HepG2 (cell line): ENCODE measurements around the gene STRN4. TPM values are rescaled to one million over a fixed set of nuclear protein-coding genes. Genes with fewer than 3 reads are reported as not detected.

Source experiments
- ATAC-seq: fragments of 200-7000 bp; cut with Tn5 transposase; 3 replicates; pipeline ENCODE4 v1.9.1; 2020; ENCODE audit warnings: mild to moderate bottlenecking, moderate library complexity
- BruUV-seq: library from RNA; stranded (reverse); fragments of 400-500 nt; replicated peaks from 2 replicates; lab custom pipeline; 2021; lab: Mats Ljungman, UMichigan
- CTCF ChIA-PET: fragments of 300-600 bp; formaldehyde crosslinking; extraction: SDS; loops from one replicate; lab custom pipeline; 2021; ENCODE audit warnings: low total read pairs, inconsistent platforms, low intra/inter-chr PET ratio; lab: Yijun Ruan, JAX
- POLR2A ChIA-PET: fragments of 350-600 bp; sonication (Branson Sonifier 250); formaldehyde crosslinking; loops from one replicate; lab custom pipeline; 2020; ENCODE audit warnings: antibody characterized with exemption, inconsistent platforms; lab: Yijun Ruan, JAX
- DNase-seq: peaks from one replicate; pipeline ENCODE4 v3.0.0-alpha.2; 2015; ENCODE audit warnings: low spot score
- FAIRE-seq: peaks from 3 replicates; lab custom pipeline; 2011; peaks lifted over from hg19 to GRCh38; lab: Jason Lieb, UNC
- H2AFZ ChIP-seq: one replicate; pipeline ENCODE4 v1.6.1; 2011; ENCODE audit warnings: low read length, inconsistent platforms
- H3K27ac ChIP-seq: fragments of 300-600 bp; 3 replicates; pipeline ENCODE4 v1.8.0; 2011; ENCODE audit warnings: mixed run types, mild to moderate bottlenecking, mixed read lengths, low read length, inconsistent platforms; ENCODE audit not compliant: insufficient read depth; ENCODE audit errors: extremely low read length
- H3K27me3 ChIP-seq, 2 experiments: fragments of 200-600 bp in 1 of 2; 2 replicates in 1 of 2; 3 replicates in 1 of 2; pipeline versions ENCODE4 v1.6.0 to v1.8.0; 2011; ENCODE audit warnings: low read length in 2 of 2, mild to moderate bottlenecking in 2 of 2, moderate library complexity in 2 of 2, inconsistent platforms in 1 of 2; ENCODE audit not compliant: insufficient read depth in 2 of 2, control insufficient read depth in 1 of 2
- H3K36me3 ChIP-seq, 2 experiments: fragments of 200-600 bp in 1 of 2; replicated peaks in 1 of 2; 2 replicates in 1 of 2; 3 replicates in 1 of 2; pipeline versions ENCODE4 v1.5.1 to v1.8.0; 2011; ENCODE audit warnings: low read length in 2 of 2, inconsistent platforms in 1 of 2; ENCODE audit not compliant: insufficient read depth in 2 of 2, control insufficient read depth in 1 of 2
- H3K4me1 ChIP-seq: 2 replicates; pipeline ENCODE4 v1.5.1; 2012; ENCODE audit warnings: low read length, inconsistent platforms; ENCODE audit not compliant: insufficient read depth
- H3K4me2 ChIP-seq: 2 replicates; pipeline ENCODE4 v1.6.0; 2011; ENCODE audit warnings: low read depth, low read length, inconsistent platforms
- H3K4me3 ChIP-seq, 3 experiments: fragments of 200-600 bp in 1 of 3; sonication (generic), shearing (Covaris generic) in 1 of 3; replicated peaks in 1 of 3; 2 replicates each; pipeline ENCODE4 v1.5.1; 2011 to 2016; ENCODE audit warnings: low read length in 3 of 3, inconsistent platforms in 2 of 3, low read depth in 2 of 3, mild to moderate bottlenecking in 2 of 3, control low read depth in 1 of 3, mixed read lengths in 1 of 3; ENCODE audit not compliant: insufficient read depth in 1 of 3
- H3K79me2 ChIP-seq: one replicate; pipeline ENCODE4 v1.6.1; 2011; ENCODE audit warnings: low read length, inconsistent platforms; ENCODE audit not compliant: insufficient read depth
- H3K9ac ChIP-seq: 2 replicates; pipeline ENCODE4 v1.6.0; 2011; ENCODE audit warnings: mild to moderate bottlenecking, low read depth, low read length, inconsistent platforms; ENCODE audit not compliant: insufficient read depth
- H3K9me3 ChIP-seq: 2 replicates; pipeline ENCODE4 v1.5.1; 2012; ENCODE audit warnings: mild to moderate bottlenecking, low read length
- H4K20me1 ChIP-seq: 2 replicates; pipeline ENCODE4 v1.6.0; 2011; ENCODE audit warnings: inconsistent platforms, mild to moderate bottlenecking, low read length, moderate library complexity; ENCODE audit not compliant: insufficient read depth
- AKNA ChIP-seq: sonication (generic); formaldehyde crosslinking; IDR thresholded peaks from 2 replicates; pipeline ENCODE4 v1.4.0; 2020; ENCODE audit warnings: missing genetic modification reagents, borderline replicate concordance
- DNMT1 ChIP-seq: sonication (generic); formaldehyde crosslinking; IDR thresholded peaks from 2 replicates; pipeline ENCODE4 v1.5.1; 2020; ENCODE audit warnings: mild to moderate bottlenecking, missing genetic modification reagents
- ETS1 ChIP-seq: sonication (generic); formaldehyde crosslinking; IDR thresholded peaks from 2 replicates; pipeline ENCODE4 v1.4.0; 2020; ENCODE audit warnings: missing genetic modification reagents
- KDM5B ChIP-seq: sonication (generic); formaldehyde crosslinking; IDR thresholded peaks from 2 replicates; pipeline ENCODE4 v1.4.0; 2020; ENCODE audit warnings: missing genetic modification reagents, mild to moderate bottlenecking, borderline replicate concordance
- KLF16 ChIP-seq, 2 experiments: sonication (generic) in 1 of 2; formaldehyde crosslinking in 1 of 2; IDR thresholded peaks; 2 replicates each; pipeline versions ENCODE4 v1.6.1 to v1.8.0; 2016 to 2023; ENCODE audit warnings: missing genetic modification reagents in 2 of 2, missing compliant biosample characterization in 1 of 2
- KLF9 ChIP-seq: IDR thresholded peaks from 2 replicates; pipeline ENCODE4 v1.6.1; 2016; ENCODE audit warnings: low read depth
- POLR2AphosphoS2 ChIP-seq: IDR thresholded peaks from 2 replicates; pipeline ENCODE4 v1.6.1; 2011; ENCODE audit warnings: low read depth, low read length, improper control_type of control experiment
- SCMH1 ChIP-seq: sonication (generic); formaldehyde crosslinking; IDR thresholded peaks from 2 replicates; pipeline ENCODE4 v1.9.0; 2021; ENCODE audit warnings: missing genetic modification reagents, mild to moderate bottlenecking, borderline replicate concordance
- TCF7L2 ChIP-seq: IDR thresholded peaks from 2 replicates; pipeline ENCODE4 v1.6.1; 2011; ENCODE audit warnings: mild to moderate bottlenecking, low read depth, low read length, moderate library complexity
- ZBTB46 ChIP-seq: sonication (generic); formaldehyde crosslinking; IDR thresholded peaks from 2 replicates; pipeline ENCODE4 v1.4.0; 2020; ENCODE audit warnings: mild to moderate bottlenecking, missing genetic modification reagents, borderline replicate concordance
- ZNF414 ChIP-seq: sonication (generic); formaldehyde crosslinking; IDR thresholded peaks from 2 replicates; pipeline ENCODE4 v1.5.0; 2020; ENCODE audit warnings: missing genetic modification reagents
- ZSCAN29 ChIP-seq: sonication (generic); formaldehyde crosslinking; conservative IDR thresholded peaks from 2 replicates; pipeline ENCODE4 v1.4.0; 2020; ENCODE audit warnings: mild to moderate bottlenecking, missing genetic modification reagents
- in situ Hi-C: cut with HindIII; loops from 2 replicates; pipeline ENCODE4 v1.10.0; 2017; ENCODE audit warnings: low pct_unique_long_range_greater_than_20kb; ENCODE audit not compliant: extremely low pct_ligation_motif_present
- intact Hi-C: fragments of 100-400 bp; cut with micrococcal nuclease; formaldehyde crosslinking; loops from one replicate; pipeline ENCODE4 v1.10.0; 2022; ENCODE audit not compliant: unreplicated experiment
- polyA plus RNA-seq, 8 experiments: library from polyadenylated mRNA; depleted of rRNA in 3 of 8; stranded (reverse) in 7 of 8; unstranded in 1 of 8; fragments of >200 nt; fragmentation: Illumina TruSeq in 4 of 8; extraction: Trizol in 4 of 8; gene quantifications; 2 replicates each; pipeline versions ENCODE4 v1.2.1 to v1.2.3, GENCODE V29; 2011 to 2016; ENCODE audit warnings: low read depth in 4 of 8, missing spikeins in 1 of 8, mixed read lengths in 1 of 8; ENCODE audit not compliant: insufficient read depth in 1 of 8
- total RNA-seq, 5 experiments: library from RNA; depleted of rRNA; stranded (reverse); fragments of >200 nt; fragmentation: Illumina TruSeq; extraction: Trizol; gene quantifications; 2 replicates each; pipeline ENCODE4 v1.2.3, GENCODE V29; 2016; ENCODE audit warnings: low read depth in 1 of 5

STRN4 gene
- total and polyA plus RNA-seq, 2 of the 13 experiments (the other 11 are each of a cell fraction or from before 2014, with no cell fraction given): 43.1 to 57.3 TPM

GRCh38 chr19:46670813-46671212 is 75.4 kb downstream of the STRN4 start:
- no peak for DNase-seq
- POLR2A ChIA-PET: no interaction called here
- no peak for TF ChIP-seq AKNA (CRISPR knock-in tag)
- TF ChIP-seq KLF9: no peak
- no peak for TF ChIP-seq KDM5B (CRISPR knock-in tag)
- no peak for TF ChIP-seq SCMH1 (CRISPR knock-in tag)
- TF ChIP-seq ETS1 (CRISPR knock-in tag): no peak
- TF ChIP-seq ZBTB46 (CRISPR knock-in tag): no peak
- TF ChIP-seq ZNF414 (CRISPR knock-in tag): no peak
- TF ChIP-seq ZSCAN29 (CRISPR knock-in tag): no peak
- TF ChIP-seq POLR2AphosphoS2: no peak
- TF ChIP-seq KLF16 (CRISPR knock-in tag; IDR thresholded peaks at IDR 0.05): no peak
- no peak for TF ChIP-seq DNMT1 (CRISPR knock-in tag)
- TF ChIP-seq TCF7L2: no peak

More at GRCh38 chr19:46670813-46671212, 75.4 kb downstream of the STRN4 start:
- FAIRE-seq (no peak), ATAC-seq (no peak)
- Histone ChIP-seq H3K27me3 (no peaks in the 10 kb centered on the region), H3K4me2 (no peak overlapping the region), H3K27ac (no peak overlapping the region), H2AFZ (no peak overlapping the region), H3K4me3 (no peak overlapping the region), H3K4me1 (peaks cover 10% of the 10 kb centered on the region; the same call in 1 of the 2 replicates), H3K79me2 (no peaks in the 10 kb centered on the region), H3K9me3 (no peaks in the 10 kb centered on the region), H3K9ac (no peak overlapping the region), H4K20me1 (no peaks in the 10 kb centered on the region), H3K36me3 (peaks cover 1 to 16% of the 10 kb centered on the region in 2 experiments)
- no TSS peak for BruUV-seq
- intact Hi-C loops (no loop called here), in situ Hi-C loops (no loop called here)
- CTCF ChIA-PET: no interaction called here
